ENCODE results near the gene DDO.
"Not testable (repeated sequence)": the region's sequence is repeated elsewhere in the genome, so short reads cannot be mapped to it uniquely, and the experiment has no call there.

Gene DDO

DNA sequence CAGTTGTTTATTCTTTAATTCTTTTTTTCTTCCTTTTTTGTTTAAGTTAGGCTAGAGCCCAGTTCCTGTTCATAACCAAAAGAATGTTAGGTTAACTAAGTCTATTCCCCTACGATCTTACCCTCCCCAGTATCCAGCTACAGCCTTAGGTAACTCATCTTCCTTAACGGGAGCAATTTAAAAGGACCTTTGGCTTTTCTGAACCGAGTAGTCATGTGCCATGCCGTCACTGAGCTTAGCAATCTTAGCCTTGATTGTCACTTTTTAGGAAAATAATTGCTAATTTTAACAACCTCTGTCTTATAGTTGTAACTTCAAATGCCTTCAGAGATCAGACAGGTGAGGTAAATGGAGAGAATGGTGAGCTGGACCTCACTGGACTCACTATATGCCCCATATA, 63.4 kb downstream of the DDO start:
- DNase-seq (ENCODE audit: low read depth): no peak
- no peak overlapping the region for H3K4me3 ChIP-seq (ENCODE audit: low read depth, low read length)
- TF ChIP-seq, protein P1, sequence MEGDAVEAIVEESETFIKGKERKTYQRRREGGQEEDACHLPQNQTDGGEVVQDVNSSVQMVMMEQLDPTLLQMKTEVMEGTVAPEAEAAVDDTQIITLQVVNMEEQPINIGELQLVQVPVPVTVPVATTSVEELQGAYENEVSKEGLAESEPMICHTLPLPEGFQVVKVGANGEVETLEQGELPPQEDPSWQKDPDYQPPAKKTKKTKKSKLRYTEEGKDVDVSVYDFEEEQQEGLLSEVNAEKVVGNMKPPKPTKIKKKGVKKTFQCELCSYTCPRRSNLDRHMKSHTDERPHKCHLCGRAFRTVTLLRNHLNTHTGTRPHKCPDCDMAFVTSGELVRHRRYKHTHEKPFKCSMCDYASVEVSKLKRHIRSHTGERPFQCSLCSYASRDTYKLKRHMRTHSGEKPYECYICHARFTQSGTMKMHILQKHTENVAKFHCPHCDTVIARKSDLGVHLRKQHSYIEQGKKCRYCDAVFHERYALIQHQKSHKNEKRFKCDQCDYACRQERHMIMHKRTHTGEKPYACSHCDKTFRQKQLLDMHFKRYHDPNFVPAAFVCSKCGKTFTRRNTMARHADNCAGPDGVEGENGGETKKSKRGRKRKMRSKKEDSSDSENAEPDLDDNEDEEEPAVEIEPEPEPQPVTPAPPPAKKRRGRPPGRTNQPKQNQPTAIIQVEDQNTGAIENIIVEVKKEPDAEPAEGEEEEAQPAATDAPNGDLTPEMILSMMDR (IDR thresholded peaks at IDR 0.05; ENCODE audit: insufficient read depth, low read depth, low read length, missing control alignments): no peak

DNA sequence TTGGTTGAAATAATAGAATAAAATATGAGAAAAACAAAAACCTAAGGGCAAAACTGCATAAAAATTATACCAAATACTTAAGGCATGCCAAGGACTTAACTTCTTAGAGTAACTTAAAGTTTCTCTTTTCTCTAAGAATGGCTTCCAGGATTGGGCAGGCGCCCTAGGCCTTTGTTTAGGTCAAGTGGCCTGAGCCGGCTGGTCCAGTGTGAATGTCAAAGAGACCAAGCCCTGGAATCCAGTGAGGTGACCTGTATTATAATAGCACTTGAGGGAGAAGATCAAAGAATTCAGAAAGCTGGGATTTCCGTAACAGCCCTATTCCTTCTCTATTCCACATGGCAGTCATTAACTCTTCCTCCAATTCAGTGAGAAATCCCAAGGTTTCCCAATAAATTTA, 63.8 kb downstream of the DDO start:
- TF ChIP-seq, protein P1 (IDR thresholded peaks at IDR 0.05; ENCODE audit: insufficient read depth, low read depth, low read length, missing control alignments): no peak
- H3K4me3 ChIP-seq (ENCODE audit: low read depth, low read length): no peak overlapping the region
- no peak for DNase-seq (ENCODE audit: low read depth)

DNA sequence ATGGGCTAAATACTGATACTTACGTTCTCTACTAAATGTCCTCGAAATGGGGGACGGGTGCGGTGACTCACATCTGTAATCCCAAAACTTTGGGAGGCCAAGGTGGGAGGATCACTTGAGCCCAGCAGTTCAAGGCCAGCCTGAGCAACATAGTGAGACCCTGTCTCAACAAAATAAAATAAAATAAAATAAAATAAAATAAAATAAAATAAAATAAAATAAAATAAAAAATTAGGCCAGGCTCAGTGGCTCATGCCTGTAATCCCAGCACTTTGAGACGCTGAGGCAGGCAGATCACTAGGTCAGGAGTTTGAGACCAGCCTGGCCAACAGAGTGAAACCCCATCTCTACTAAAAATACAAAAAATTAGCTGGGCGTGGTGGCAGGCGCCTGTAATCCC, 64.8 kb downstream of the DDO start:
- not testable (repeated sequence) for H3K4me3 ChIP-seq (ENCODE audit: low read depth, low read length); DNase-seq (ENCODE audit: low read depth)

DNA sequence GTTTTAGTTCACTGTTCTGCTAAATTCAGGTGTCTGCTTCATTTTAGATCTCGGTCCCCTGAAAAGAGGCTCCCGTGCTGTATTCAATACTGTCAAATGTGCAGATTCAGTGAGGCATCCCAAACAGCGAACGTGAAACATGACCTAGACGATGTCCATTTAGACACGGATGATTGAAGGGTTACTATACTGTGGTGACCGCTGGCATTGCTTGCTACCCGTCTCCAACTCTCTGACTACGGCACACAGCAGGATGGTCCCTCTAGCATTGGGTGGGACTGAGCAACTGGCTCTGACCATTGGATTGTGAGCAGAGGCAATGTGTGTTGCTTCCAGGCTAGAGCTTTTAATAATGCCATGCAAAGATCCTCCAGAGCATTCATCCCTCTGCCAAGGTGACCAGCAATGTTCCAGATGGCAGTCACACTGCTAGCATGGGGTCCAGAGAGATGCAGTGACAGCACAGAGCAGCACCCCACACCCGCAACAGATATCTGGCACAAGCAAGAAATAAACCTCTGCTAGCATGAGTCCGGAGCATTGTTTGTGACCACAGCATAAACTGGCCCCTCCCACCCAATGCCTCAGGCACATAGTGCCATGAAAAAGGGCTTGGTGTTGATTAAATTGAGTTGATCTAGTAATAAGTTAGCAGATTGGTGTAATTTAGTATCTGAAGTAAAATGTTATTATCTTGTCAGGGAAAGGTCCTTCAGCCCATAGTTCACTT, 66.2 kb downstream of the DDO start:
- DNase-seq (ENCODE audit: low read depth): no peak
- TF ChIP-seq, protein P1 (IDR thresholded peaks at IDR 0.05; ENCODE audit: insufficient read depth, low read depth, low read length, missing control alignments): no peak
- H3K4me3 ChIP-seq (ENCODE audit: low read depth, low read length): no peak overlapping the region

DNA sequence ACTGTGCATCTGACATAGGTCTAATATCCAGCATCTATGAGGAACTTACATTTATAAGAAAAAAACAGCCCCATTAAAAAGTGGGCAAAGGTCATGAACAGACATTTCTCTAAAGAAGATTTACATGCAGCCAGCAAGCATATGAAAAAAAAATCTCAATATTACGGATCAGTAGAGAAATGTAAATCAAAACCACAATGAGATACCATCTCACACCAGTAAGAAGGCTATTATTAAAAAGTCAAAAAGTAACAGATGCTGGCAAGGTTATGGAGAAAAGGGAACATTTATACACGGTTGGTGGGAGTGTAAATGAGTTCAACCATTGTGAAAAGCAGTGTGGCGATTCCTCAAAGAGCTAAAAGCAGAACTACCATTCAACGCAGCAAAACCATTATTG, 70.3 kb downstream of the DDO start:
- no peak for DNase-seq (ENCODE audit: low read depth)
- TF ChIP-seq, protein P1 (IDR thresholded peaks at IDR 0.05; ENCODE audit: insufficient read depth, low read depth, low read length, missing control alignments): no peak
- no peak overlapping the region for H3K4me3 ChIP-seq (ENCODE audit: low read depth, low read length)

DNA sequence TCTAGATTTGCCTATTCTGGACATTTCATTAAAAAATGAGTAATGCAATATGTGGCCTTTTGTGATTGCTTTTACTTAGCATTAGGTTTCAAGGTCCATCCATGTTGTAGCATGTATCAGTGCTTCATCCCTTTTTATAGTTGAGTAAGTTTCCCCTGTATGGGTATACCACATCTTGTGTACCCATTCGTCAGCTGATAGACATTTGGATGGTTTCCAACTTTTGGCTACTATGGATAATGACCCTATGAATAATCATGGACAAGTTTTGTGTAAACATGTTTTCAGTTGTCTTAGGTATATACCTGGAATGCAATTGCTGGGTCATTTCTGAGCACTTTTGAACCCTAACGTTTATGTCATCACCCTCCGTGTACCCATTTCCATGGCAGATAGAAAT, 72.6 kb downstream of the DDO start:
- DNase-seq (ENCODE audit: low read depth): no peak
- TF ChIP-seq, protein P1 (IDR thresholded peaks at IDR 0.05; ENCODE audit: insufficient read depth, low read depth, low read length, missing control alignments): no peak
- H3K4me3 ChIP-seq (ENCODE audit: low read depth, low read length): no peak overlapping the region
